Posterior vena cava (tissue), 2 donors: ENCODE results near the gene RASD1. TPM values are rescaled to one million over a fixed set of nuclear protein-coding genes. Genes with fewer than 3 reads are reported as not detected.

Experiments
- DNase-seq: peaks from one replicate; pipeline ENCODE4 v3.0.0-alpha.2; 2020; ENCODE audit warnings: low spot score
- intact Hi-C, 2 donors: fragments of 100-400 bp; cut with DNase I; formaldehyde crosslinking; loops; one replicate each; pipeline versions ENCODE4 v1.14.1 to v1.14.2; 2022 to 2023
- total RNA-seq, 2 donors: library from RNA; stranded (reverse); fragmentation: NEBNext Ultra II Directional; extraction: Animal tissue kit (Norgen Biotek cat#: 25700); gene quantifications; one replicate each; pipeline ENCODE4 v1.2.1, GENCODE V29; 2021
- donor health status: DM: yes; HTN: yes; CAD: no.
- donor health status: DM: yes; HTN: yes; CAD: no.

RASD1 gene
- total RNA-seq, 2 donors from 2014 or later, result 7.4 to 40.3 TPM

- no peak for DNase-seq
- intact Hi-C loops, result no loop called here
Measured at GRCh38 chr17:17528696-17529652, 32.8 kb upstream of the RASD1 start.

- intact Hi-C loops, result no loop called here
- DNase-seq, result no peak
Measured at GRCh38 chr17:17527956-17528500, 31.8 kb upstream of the RASD1 start.

GRCh38 chr17:17527534-17527933 lies 31.3 kb upstream of the RASD1 start:
- intact Hi-C loops, result no loop called here
- no peak for DNase-seq

- intact Hi-C loops, result no loop called here
- DNase-seq, result no peak
Measured at GRCh38 chr17:17526369-17526768, 30.2 kb upstream of the RASD1 start.

- intact Hi-C loops, result no loop called here
- DNase-seq, result no peak
Measured at GRCh38 chr17:17525956-17526355, 29.8 kb upstream of the RASD1 start.

GRCh38 chr17:17525311-17525710 lies 29.1 kb upstream of the RASD1 start:
- intact Hi-C loops, result no loop called here
- DNase-seq, result no peak

- DNase-seq, result no peak
- intact Hi-C loops, result loop anchor here in 1 of 2 donors (5.0 kb wide), 1 partner anchor 902 kb away; no protein-coding TSS in a partner anchor
Measured at GRCh38 chr17:17523731-17524490, 27.7 kb upstream of the RASD1 start.

GRCh38 chr17:17523001-17523730 lies 27.0 kb upstream of the RASD1 start:
- no peak for DNase-seq

GRCh38 chr17:17520599-17521232 lies 24.5 kb upstream of the RASD1 start:
- DNase-seq, result no peak
- intact Hi-C loops, result loop anchor here in 1 of 2 donors (5.0 kb wide), 1 partner anchor 898 kb away; no protein-coding TSS in a partner anchor

More at GRCh38 chr17:17523001-17523730, 27.0 kb upstream of the RASD1 start:
- intact Hi-C loops, result loop anchor here in 1 of 2 donors (5.0 kb wide), 1 partner anchor 901 kb away; no protein-coding TSS in a partner anchor

GRCh38 chr17:17519886-17520285 lies 23.7 kb upstream of the RASD1 start:
- DNase-seq, result no peak
- intact Hi-C loops, result loop anchor here in 1 of 2 donors (5.0 kb wide), 1 partner anchor 898 kb away; no protein-coding TSS in a partner anchor

GRCh38 chr17:17518951-17519350 lies 22.8 kb upstream of the RASD1 start:
- intact Hi-C loops, result no loop called here
- no peak for DNase-seq

GRCh38 chr17:17518014-17518413 lies 21.8 kb upstream of the RASD1 start:
- DNase-seq, result no peak
- intact Hi-C loops, result no loop called here

GRCh38 chr17:17516941-17517720 lies 20.9 kb upstream of the RASD1 start:
- no peak for DNase-seq
- intact Hi-C loops, result no loop called here

- intact Hi-C loops, result no loop called here
- no peak for DNase-seq
Measured at GRCh38 chr17:17515934-17516930, 20.0 kb upstream of the RASD1 start.

GRCh38 chr17:17514993-17515933 lies 19.1 kb upstream of the RASD1 start:
- no peak for DNase-seq
- intact Hi-C loops, result no loop called here
